Transverse colon (tissue), 4 donors: ENCODE measurements around the gene LYPD6B.

ENCODE experiments used
- CTCF ChIP-seq, 5 experiments: fragments of 200-600 bp in 3 of 5; fragments of 450-650 bp in 2 of 5; sonication (generic) in 3 of 5; IDR thresholded peaks; 1 replicate in 2 of 5; 2 replicates in 3 of 5; pipeline ENCODE4 v1.5.1; 2016 to 2017; ENCODE audit warnings: antibody characterized with exemption in 5 of 5, inconsistent platforms in 3 of 5, mild to moderate bottlenecking in 2 of 5, moderate library complexity in 1 of 5
- EP300 ChIP-seq: sonication (generic); formaldehyde crosslinking; IDR thresholded peaks from one replicate; pipeline ENCODE4 v1.6.1; 2017; ENCODE audit warnings: antibody characterized with exemption, low read depth
- POLR2A ChIP-seq: fragments of 450-650 bp; IDR thresholded peaks from one replicate; pipeline ENCODE4 v1.6.1; 2016; ENCODE audit warnings: antibody characterized with exemption, mild to moderate bottlenecking, moderate library complexity
- POLR2AphosphoS5 ChIP-seq, 3 donors: sonication (generic); formaldehyde crosslinking; IDR thresholded peaks; one replicate each; pipeline ENCODE4 v1.6.1; 2016; ENCODE audit warnings: antibody characterized with exemption in 3 of 3

- no peak for TF ChIP-seq CTCF (IDR thresholded peaks at IDR 0.05)
- no peak for TF ChIP-seq POLR2AphosphoS5 (IDR thresholded peaks at IDR 0.05)
- TF ChIP-seq POLR2A: no peak
- TF ChIP-seq EP300: no peak
Measured at GRCh38 chr2:149136111-149136510, 97.6 kb downstream of the LYPD6B start.
